NB4 (cell line): ENCODE data around the gene BCL2.

Source experiments
- DNase-seq: peaks from one replicate; pipeline ENCODE4 v3.0.0; 2010; ENCODE audit warnings: low read depth
- H3K4me3 ChIP-seq: one replicate; pipeline ENCODE4 v1.5.1; 2011; ENCODE audit warnings: mild to moderate bottlenecking, low read depth, low read length, moderate library complexity
- MAX ChIP-seq: IDR thresholded peaks from 2 replicates; pipeline ENCODE4 v1.6.1; 2011; ENCODE audit warnings: low read depth, low read length
- MYC ChIP-seq: IDR thresholded peaks from 2 replicates; pipeline ENCODE4 v1.6.1; 2011; ENCODE audit warnings: low read depth, low read length
- POLR2A ChIP-seq: IDR thresholded peaks from 2 replicates; pipeline ENCODE4 v1.6.1; 2011; ENCODE audit warnings: mild to moderate bottlenecking; ENCODE audit not compliant: insufficient read length; ENCODE audit errors: extremely low read depth
- TF ChIP-seq, protein P1 (sequence below): IDR thresholded peaks from one replicate; pipeline ENCODE4 v1.5.1; 2012; ENCODE audit warnings: low read depth, low read length

BCL2 gene

DNA sequence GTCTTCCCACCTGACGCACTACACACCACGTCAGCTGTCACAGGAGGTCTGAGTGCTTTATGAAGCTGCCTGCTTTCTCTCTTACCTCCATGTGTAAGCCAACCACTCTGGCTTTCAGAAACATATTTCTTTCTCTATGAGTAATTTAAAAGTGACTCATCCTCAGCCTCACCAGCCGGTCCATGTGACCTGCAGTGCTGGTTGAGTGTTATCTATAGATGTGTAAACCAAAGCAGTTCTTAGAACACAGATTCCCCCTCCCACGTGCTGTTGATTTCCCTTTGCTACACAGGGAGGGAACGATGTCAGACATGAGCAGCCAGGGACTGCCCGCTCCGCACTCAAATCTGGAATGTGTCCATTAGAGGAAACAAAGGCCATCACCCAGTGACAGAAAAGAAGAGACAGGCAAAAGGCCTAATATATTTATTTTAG lies 157.8 kb downstream of the BCL2 start:
- H3K4me3 ChIP-seq, result no peak overlapping the region
- TF ChIP-seq, protein P1, sequence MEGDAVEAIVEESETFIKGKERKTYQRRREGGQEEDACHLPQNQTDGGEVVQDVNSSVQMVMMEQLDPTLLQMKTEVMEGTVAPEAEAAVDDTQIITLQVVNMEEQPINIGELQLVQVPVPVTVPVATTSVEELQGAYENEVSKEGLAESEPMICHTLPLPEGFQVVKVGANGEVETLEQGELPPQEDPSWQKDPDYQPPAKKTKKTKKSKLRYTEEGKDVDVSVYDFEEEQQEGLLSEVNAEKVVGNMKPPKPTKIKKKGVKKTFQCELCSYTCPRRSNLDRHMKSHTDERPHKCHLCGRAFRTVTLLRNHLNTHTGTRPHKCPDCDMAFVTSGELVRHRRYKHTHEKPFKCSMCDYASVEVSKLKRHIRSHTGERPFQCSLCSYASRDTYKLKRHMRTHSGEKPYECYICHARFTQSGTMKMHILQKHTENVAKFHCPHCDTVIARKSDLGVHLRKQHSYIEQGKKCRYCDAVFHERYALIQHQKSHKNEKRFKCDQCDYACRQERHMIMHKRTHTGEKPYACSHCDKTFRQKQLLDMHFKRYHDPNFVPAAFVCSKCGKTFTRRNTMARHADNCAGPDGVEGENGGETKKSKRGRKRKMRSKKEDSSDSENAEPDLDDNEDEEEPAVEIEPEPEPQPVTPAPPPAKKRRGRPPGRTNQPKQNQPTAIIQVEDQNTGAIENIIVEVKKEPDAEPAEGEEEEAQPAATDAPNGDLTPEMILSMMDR, result no peak
- TF ChIP-seq MYC, result peak; percentile 81
- TF ChIP-seq MAX, result peak; percentile 94
- TF ChIP-seq POLR2A, result no peak
- peak; percentile 77 for DNase-seq

GRCh38 chr18:63161032-63161760 lies 158.4 kb downstream of the BCL2 start:
- DNase-seq, result no peak
- H3K4me3 ChIP-seq, result no peak overlapping the region
- TF ChIP-seq MAX (no peak), POLR2A (no peak), MYC (no peak)

- TF ChIP-seq, protein P1, result no peak
- TF ChIP-seq MAX (no peak), POLR2A (no peak), MYC (no peak)
- no peak for DNase-seq
- no peak overlapping the region for H3K4me3 ChIP-seq
Observed at GRCh38 chr18:63160172-63160995, 159.2 kb downstream of the BCL2 start.

DNA sequence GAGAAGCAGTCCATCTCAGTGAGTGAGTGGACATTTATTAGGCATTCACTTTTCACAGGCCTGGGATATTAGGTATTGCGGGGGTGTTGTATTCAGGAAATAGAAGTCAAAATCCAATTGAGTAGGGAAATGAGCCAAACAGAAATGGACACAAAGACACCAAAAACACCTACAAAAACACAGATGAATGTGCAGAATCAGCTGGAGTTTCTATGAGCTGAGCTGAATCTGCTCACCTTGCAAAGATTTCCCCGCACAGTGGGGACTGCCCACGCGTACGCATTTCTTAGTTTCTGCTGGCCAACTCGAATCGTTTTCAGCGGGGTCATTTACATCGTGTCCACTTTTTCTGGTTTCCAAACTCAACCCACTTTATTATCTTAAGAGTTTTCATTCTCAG lies 160.0 kb downstream of the BCL2 start:
- DNase-seq, result no peak
- no peak overlapping the region for H3K4me3 ChIP-seq
- no peak for TF ChIP-seq POLR2A
- TF ChIP-seq MAX, result no peak
- no peak for TF ChIP-seq MYC
- TF ChIP-seq, protein P1, result no peak

DNA sequence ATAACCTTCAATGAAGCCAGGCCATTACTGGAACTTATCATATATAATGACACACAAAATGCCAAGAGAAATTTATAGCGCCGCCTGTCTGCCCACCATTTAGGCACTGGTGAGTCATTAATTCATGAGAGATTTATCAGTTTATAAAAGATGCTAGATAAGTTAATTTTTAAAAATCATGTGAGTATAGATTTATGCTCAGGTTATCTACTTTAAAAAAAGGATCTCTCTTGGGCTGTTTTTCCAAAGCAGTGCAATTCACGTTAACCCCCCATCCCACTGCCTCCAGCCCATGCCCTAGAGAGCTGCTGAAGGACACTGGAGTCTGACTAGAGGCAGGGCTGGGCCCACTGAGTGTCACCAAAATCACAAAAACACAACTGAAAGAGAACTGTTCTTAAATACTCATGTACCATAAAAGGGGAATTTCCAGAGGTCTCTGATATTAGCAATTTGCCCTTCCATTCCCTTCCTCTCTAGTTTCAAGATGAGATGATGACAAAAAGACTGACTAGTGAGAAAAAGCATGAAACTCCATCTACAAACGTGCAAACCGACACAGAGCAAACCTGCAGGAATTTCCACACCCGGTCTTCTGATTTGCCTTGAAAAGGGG lies 160.8 kb downstream of the BCL2 start:
- TF ChIP-seq MYC (no peak), MAX (no peak), POLR2A (no peak)
- TF ChIP-seq, protein P1, result no peak
- no peak for DNase-seq
- no peak overlapping the region for H3K4me3 ChIP-seq
